Stimulated activated CD4-positive, alpha-beta T cell treated with anti-CD3 and anti-CD28 coated beads, Interleukin-4, amount 100 ng/mL, for 4 hours (primary cell): ENCODE measurements around the gene PAX6.

Source experiments
- DNase-seq, 2 experiments: peaks; one replicate each; pipeline ENCODE4 v3.0.0-alpha.2; 2020

PAX6 gene

DNA sequence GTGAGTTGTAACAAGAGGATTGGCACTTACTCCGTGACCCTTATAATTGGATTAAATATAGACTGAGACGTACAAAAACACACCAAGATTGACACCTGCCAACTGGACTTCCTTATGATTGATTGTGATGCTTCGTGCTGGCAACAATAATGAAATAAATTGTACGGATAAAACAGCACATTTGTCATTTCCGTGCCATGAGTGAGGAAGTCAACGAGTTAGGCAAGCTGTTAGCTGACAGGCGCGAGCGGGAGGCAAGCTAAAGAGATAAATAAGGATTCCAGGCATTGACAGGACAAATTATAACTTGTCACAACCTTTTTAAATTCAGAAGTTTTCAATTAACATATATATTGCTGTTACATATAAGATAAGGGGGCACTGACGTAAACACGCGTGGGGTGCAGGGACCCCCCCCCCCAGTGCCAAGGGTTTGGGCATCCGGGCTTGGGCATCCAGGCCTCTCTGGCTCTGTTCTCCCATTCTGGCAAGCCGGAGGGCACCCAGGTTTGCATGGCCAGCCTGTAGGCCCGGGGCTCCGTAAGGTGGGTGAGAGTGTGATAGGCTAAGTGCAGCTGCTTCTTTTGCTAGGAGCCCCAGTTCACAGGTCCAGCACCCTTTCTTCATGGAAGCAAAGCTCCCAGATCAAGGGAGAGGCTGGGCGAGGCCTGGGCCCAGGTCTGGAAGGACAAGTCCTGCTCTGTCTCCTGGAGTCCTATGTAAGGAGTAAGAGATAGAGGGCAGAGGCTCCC lies 11.2 kb upstream of the PAX6 start:
- no peak for DNase-seq

DNA sequence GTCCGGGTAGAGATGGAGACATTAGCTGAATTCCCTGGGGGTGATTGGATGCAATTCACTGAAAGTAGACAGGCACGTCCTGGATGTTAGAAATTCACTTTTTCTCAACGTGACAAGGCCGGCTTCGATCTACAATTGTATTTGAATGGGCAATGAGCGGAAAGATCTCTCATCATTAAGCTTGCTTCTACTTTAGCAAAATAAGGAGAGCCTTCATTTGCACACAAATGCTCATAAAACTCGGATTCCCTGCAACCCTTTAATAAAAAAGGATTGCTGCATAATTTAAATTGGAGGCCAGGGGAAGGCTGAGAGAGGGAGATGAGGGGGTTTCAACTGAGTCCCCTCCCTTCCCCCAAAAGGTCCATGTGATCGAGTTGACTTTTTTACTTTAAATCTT lies 10.6 kb upstream of the PAX6 start:
- no peak for DNase-seq

DNA sequence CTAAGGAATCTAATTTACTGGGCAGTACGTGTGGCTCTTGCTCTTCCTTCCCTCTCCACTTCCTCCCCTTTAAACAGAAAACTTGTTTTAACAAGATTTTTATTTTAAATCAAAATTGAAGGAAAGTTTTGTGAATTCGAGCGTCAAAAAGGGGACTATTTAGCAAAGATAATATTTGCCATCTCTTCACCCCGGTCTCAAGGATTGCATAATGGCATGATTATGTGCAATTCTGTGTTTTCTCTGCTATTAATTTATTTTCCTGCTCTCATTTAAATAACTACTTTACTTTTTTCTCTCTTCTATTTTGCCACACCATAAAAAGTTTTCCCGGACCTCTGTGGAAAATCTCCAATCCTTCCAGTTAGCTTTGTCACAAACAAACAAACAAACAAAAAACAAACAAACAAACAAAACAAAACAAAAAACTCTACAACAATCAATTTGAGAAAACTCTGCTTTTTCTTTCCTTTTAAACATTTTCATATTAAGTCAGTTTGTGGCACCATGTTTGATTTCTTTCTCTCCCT lies 10.2 kb upstream of the PAX6 start:
- DNase-seq, result no peak

DNA sequence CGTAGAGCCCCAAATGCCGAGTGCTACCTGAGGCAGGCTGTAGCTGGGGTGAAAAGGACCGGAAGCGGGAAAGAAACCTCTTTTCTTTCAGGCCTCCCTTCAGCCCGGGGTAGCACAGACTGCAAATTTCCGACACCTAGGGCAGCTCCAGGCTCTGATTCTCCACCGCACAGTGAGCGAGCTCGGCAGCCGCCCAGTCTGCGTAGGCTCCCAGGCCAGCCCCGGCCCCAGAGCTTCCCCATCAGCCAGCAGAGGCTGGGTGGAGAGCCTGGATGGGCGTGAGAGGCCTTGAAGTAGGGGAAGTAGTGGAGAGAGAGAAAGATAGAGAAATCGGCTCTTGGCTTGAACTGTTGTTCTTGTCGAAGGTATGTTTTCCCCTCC lies 9.3 kb upstream of the PAX6 start:
- DNase-seq, result no peak

DNA sequence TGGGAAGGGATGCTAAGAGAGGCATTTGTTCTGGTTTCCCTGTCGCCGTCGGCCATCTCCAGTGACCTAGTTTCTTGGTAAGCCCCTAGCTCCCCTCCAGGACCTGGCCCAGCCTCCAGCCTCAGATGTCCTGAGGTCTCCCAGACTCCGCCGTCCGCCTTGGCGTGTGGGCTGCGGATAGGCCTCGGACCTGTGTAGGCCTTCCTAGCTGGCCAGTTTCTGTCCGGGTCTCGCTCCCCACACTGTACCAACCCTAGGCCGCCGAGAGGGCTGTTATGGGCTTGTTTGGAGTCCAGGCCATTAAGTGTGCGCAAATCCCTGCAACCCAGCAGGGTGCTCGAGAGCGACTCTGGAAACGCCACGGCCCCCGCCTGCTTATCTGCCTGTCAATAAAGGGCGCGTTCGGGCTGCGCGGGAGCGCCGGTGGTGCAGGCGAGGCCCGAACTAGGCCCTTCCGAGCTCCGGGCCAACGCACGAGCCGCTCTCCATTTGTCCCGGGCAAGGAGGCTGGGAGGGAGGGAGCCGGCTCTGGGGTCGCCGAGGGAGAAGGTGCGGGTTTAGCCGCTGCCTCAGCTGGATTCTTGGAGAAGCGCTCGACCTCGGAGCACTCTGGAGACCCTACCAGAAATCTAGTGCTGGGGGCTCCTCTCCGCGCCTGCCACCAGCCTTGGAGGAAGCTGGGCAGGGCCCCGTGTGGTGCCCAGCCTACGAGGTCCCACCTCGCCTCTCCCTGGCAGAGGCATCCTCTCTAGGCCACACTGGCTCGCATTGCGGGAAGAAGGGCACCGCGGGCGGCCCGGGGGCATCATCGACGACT lies 8.7 kb upstream of the PAX6 start:
- DNase-seq, result no peak

DNA sequence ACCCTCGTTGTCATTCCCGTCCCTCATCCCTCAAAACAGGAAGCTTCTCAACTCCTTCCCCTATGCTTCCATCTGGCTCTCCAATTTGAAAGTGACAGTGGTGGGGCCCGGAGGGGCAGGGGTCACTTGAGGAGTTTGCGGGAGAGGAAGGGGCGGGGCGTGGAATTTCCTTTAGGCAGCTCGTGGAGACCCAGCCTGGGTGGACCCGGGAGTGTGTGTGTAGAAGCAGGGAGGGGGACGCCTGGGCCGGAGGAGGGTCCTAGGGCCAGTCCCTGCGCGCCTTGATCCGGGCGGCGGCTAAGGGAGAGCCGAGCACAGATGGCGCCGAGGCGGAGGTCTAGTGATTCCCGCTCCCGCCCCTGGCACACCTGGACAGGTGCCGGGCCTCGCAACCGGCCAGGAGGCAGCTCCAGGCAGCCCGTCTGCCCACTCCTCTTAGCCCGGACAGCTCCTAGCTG lies 7.8 kb upstream of the PAX6 start:
- DNase-seq, result no peak

DNA sequence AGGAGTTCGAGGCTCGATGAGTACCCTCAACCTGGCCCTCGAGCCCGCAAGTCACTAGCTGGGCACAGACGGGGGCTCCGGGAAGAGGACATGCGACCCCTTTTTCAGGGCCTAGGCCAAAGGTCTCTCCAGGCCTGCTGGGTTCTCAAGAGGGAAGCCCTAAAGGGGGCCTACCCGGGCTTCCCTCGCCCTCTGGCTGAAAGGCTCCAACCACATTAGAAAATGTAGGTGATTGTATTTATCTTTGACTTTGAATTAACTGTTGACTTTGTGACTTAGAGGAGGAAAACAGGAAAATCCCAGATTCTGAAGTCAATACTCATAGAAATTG lies 7.3 kb upstream of the PAX6 start:
- DNase-seq, result no peak

DNA sequence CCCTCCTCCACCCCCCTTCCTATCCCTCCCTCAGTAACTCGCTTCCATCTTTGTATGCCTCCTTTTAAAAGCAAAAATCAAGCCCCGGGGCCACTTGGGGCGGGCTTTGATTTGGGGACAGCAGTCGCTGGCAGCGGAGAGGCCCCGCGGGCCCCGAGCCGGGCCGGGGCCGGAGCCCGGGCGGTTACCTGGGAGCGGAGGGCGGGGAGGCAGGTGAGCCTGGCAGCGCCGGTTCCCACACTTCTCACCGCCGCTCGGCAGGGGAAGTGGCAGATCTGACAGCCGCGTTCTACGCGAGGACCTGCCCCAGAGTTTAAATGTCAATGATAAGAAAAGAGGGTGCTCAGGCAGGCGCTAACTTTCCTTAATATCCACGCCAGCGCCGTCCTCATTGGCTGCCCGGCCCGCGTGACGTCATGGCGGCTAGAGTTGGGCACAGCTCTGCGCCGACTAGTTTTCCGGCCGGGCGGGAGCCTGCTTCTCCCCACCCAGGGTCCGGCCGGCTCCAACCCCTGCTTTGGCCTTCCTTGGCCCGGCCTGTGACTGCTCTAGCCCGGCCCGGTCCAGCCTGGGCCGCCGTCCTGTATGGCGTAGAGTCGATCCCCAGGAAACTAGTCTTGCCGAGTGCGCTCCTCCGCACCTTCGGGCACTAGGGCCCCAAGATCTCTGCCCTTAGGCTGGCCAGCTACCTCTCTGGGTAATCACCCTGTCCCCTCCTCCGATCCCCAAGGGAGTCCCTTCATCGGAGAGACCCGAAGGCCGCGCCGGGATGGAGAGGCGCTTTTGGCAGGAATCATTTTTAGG lies 6.7 kb upstream of the PAX6 start:
- DNase-seq, result no peak

DNA sequence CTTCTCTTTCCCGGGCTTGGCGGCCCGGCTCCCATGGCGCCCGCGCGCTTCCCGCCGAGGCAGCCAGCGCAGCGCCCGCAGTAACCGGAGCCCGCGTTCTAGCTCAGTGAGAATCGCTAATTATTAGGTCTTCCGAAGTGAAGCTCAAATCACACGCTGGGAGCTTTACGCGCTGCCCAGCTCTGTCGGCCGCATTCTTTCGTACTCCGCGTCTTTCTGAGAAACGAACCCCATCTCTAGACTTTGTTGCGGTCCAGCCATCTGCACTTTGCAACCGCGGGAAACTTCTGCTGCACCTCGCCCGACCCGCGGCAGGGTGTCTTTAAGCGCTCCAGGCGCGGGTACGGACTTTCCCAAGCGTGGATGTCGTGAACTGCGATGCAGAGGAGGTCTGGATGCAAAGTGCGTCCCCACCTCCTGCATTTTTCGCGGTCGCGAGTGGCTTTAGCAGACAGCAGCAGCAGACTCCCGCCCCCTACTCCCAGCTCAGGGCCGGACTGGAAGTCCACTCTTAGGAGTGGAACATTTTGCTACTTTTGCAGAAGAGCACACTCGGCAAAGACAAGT lies 6.0 kb upstream of the PAX6 start:
- DNase-seq, result no peak

DNA sequence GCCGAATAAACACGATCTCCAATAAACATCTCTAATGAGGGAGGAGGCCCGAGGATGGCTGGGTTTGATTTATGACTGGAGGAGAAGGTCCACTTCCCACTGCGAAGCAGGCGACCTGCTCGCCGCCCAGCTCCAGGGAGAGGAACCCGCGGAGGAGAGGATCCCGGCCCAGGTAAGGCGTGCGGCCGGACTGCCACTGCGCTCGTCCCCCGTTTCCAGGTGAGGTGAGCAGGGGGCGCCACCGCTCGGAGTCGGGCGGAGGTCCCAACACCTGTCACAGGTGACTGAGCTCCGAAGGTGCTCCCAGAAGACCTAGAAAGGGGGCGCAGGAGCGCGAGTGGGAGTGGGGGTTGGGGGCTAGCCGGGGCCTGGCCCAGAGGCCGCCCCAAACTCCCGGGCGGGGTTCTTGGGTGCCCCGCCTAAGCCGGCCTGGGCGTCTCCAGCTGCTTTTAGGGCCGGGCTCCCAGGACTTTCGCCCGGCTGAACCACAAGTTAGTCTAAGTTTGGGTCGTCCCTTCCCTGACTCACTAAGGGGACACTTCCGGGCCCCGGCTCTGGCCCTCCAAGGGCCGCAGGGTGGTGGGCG lies 5.4 kb upstream of the PAX6 start:
- no peak for DNase-seq

DNA sequence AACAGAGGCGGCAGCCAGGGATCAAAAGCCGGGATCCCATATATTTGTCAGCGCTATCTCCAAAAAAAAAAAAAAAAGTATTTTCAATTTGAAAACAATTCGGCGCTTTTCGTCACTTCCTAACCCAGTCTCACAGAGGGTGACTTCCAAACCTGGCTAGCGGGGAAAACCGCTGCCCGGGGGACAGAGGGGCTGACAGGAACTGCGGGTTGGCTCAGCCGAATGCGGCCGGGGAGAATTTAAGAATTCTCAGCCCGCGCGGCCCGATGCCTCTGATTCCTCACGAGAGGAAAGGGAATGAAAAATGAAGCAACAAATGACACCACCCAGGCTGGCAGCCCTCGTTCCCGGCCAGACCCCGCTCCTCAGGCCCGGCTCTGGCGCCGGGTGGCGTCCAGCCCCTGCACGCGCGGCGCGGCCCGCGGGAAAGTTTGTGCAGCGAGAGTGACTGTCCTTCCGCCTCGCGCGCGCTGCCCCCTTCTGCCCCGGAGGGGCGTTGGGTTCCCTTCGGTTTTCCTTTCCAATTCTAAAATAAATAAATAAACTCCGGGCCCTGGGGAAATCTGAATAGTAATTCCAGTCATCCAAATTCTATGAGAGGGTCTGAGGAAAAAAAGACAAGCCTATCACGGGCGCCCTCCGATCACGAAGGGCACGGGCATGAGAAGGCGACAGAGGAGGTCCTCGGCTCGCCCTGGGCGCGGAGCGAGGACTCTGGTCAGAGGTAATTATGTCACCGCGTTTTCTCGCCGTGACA lies 4.8 kb upstream of the PAX6 start:
- DNase-seq, result no peak

DNA sequence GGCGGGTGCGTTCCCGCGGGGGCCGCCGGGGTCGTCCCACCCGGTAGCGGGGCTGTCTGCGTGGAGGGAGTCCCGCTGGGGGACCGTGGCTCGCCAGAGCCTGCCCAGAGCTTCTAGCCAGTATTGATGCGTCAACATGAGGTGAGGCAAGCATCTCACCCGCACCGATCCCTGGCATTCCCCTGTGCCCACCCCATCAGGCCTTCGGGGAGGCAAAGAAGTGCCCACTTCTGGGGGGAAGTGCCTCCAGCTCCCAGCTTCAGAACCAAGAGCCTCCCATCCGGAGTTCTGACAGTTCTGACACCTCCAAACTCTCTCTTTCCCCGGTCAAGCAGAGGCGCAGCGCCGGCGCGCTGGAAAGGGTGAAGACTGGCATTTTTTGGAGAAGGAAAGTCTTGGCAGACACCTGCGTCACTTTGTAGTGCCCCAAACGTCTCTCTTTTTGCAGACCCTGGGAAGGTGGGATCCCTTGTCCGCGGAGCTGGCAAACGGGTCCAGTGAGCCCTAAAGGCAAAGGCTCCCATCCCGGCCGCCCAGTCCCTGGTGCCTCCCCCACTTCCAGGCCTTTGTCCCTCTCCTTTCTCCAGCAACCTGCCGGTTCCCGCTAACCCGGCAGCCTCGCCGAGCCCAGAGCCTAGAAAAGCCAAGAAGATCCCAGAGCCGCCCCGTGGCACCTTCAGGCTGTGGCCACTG lies 3.2 kb upstream of the PAX6 start:
- DNase-seq, result no peak

DNA sequence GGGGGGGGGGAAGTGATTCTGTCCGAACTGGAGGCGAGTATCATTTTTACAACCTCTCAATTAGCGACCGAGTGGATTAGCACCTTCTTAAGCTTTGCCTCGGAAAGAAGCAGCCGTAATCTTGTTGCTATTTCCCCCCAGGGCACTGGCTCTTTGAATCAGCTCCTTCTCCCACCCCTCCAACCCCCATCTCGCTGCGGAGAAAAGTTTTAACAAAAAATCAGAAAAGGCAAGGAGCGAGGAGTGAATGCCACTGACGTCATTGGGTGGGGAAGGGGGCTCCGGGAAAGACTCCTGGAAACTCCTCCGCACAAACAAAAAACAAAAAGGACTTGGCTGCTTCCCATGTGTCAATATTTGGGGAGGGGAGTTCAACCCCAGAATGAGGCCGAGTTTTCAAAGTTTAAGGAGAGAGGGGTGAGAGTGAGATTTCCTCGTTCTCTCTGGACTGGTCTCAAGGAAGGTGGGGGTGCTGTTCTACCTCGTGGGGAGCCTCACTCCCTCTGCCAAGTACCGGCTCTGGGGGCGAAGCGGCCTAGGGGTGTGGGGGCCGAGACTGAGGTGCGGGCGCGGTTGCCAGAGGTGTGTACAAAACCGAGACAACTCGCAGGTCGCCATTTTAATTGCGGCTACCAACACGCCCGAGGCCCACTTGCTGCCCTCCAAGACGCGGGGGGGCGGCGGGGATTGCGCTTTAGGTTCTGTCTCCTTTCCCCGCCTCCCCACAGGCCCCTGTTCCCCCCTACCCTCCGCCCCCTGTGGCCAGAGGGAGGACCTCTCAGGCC lies 2.5 kb upstream of the PAX6 start:
- no peak for DNase-seq

DNA sequence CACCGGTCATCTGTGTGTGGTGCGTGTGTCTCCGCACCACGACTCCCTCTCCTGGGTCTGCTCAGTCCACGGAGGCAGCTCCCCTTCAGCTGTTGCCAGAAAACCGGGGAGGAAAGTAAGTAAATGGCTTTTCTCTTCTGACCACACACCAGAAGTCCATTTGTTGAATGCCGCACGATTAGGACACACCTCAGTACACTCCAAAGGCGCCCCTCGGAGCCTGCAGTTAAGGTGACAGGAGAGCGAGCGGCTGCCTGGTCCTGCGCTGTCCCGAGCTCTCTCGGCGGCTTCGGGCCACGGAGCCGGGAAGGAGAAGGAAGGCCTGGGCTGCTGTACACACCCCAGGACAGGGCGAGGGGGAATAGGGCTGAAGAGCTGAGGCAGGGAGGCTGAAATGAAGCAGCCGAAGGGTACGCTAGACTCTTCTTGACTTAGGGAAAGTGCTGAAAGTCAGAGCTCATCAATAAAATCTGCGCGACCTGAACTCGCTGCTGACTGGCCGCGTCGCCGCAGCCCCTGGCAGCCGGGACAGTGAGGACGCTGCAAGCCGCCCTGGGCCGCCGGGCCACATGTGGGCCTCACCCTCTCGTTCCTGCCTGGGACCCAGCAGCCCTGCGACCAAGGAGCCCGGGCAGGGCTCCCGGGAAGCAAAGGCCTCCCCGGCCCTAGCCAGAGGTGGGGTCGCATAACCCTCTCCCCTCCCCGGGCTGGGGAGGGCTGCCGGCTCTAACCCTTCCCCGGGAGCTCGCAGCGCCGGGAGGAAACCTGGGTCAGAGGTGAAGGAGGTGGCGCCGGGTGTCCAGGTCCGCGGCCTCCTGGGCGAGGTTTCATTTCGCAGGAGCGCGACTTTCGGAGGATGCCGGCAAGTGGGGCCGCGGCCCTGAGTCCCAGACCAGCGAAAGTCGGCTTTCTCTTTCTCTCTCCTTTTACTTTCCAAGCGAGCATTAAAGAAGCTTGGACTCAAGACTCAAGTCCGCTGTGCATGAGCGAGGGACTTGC lies 1.6 kb upstream of the PAX6 start:
- DNase-seq, result no peak

DNA sequence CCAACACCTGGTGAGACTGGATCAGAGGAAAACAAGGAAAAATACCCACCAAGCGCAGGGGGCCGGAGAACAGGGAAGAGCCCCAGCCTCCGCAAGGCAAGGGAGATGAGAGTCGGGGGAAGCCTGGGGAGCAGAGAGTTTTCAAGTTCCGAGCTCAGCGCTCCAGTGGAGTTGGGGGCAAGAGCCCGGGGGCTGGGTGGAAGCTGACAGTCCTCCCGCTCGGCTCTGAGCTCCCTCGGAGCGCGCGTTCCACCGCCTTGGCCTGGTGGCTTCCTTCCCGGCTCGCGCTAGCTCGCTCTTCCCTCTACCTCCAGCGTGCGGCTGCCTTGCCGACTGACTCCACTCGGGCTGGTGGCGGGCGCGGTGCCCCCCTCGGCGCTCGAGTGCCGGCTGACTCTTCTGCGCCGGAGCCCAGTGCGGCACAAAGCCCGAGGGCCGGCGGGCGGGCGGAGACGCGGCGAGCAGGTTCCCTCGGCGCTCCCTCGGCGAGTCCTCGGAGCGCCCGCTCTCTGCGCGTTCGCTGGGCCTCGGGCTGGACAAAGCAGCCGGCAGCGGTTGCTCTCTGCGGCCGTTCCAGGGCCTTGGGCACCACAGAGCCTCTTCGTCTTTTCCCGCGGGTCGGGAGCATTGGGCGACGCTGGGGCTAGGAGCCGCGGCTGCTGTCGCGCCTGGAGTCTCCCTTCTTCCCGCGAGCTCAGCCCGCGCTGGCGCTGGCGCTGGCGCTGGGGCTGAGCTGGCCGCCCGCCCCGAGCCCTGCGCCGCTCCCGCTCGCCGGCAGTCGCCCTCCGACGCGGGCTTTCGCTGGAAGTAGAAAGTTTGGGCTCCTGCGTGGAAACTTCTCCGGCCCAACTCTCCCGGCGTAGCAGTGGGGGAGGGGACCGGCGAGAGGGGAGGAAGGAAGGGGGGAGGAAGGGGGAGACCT lies 1.0 kb downstream of the PAX6 start:
- no peak for DNase-seq

DNA sequence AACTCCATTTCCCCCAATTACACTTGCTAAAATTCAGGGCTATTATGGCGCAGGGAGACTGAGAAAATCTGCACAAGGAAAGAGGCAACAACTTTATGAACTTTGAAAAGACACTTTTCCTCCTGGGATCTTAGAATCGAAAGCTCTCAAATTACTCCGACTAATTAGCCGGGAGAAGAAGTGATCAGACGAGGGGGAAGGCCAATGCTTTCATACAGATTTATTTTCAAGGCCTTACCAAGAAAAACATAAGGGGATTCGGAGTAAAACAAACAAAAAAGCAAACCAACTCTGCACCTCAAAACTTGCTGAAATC lies 1.6 kb downstream of the PAX6 start:
- no peak for DNase-seq

DNA sequence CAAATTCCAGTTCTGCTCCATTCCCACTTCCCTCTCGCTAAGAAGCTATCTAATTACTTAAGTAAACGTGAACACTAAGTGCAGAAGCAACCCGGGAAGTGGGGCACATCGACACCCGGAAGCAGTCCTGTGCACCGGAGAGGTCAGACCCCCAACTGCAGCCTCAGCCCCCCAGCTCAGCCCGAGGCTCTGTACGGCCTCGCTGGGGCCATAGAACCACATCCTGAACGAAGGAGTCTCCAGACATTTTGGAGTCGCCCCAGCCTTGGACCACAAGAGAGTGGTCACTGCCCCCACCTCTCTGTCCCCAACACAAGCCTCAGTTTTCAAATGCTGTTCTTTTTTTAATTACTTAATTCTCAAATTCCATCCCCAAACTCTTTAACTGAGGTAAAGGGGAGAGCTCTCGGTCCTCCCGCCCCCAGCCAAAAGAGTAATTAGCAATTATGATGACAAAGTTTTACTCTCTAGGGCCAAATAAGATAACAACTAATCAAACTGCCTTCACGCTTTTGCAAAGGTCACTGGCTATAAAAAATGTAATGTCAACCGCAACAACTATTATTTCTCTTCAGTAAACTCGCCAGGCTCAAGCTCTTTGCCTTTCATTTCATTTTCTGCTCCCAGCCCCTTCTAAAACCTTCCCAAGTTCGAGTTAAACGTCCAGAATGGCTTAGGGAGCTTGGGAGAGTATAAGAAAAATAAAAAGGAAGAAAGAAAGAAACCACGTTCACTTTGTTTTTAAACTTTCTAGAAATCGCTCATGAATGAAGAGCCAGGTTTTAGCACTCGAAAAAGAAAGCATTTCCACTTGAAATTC lies 2.2 kb downstream of the PAX6 start:
- DNase-seq, result no peak
